HG03442 (cell line): ENCODE results near the gene RANBP17.

Experiments used
- ATAC-seq: cut with Tn5 transposase; IDR thresholded peaks from one replicate; pipeline ENCODE4 v1.9.1; 2021; ENCODE audit warnings: mild to moderate bottlenecking, moderate library complexity; ENCODE audit not compliant: unreplicated experiment

RANBP17 gene

GRCh38 chr5:171080186-171080938, 218.5 kb downstream of the RANBP17 start:
- ATAC-seq: no peak

- no peak for ATAC-seq
Measured at GRCh38 chr5:171081319-171081718, 219.5 kb downstream of the RANBP17 start.

DNA sequence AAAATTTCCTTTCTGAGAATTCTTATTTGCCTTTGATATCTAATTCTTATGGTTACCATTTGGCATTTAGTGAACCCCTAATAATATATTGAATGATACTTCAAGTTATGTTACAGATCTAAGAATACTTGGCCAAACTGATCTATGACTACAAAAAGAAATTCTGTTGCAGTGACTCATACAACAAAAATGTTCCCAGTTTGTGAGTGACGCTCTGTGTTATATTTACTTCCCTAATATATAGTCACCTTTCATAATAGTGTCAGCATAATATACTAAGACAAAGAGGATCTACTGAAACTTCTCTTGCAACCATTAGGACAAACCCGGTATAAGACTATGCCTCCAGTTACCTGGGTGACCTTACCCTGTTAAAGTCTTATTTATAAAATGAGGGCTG, 230.4 kb downstream of the RANBP17 start:
- no peak for ATAC-seq

GRCh38 chr5:171093598-171093997, 231.8 kb downstream of the RANBP17 start:
- ATAC-seq: no peak

DNA sequence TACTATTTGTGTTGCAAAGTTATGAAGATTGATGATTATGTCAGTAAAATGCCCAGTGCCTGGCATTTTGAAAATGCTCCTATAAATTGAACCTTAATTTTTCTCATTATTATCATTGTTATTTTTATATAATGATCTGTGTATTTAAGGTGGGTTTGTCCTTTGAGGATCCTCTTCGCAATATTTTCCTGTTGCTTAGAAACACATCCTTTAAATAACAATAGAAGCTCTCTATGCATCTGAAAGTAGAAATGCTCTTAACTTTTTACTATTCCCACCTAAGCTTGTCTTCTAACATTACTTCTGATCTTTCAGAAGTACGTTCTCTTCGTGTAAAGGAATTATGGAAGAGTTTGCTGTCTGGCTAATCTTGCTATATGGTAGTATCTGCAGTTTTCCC, 232.5 kb downstream of the RANBP17 start:
- ATAC-seq: no peak

- no peak for ATAC-seq
Measured at GRCh38 chr5:171102877-171103610, 241.2 kb downstream of the RANBP17 start.

DNA sequence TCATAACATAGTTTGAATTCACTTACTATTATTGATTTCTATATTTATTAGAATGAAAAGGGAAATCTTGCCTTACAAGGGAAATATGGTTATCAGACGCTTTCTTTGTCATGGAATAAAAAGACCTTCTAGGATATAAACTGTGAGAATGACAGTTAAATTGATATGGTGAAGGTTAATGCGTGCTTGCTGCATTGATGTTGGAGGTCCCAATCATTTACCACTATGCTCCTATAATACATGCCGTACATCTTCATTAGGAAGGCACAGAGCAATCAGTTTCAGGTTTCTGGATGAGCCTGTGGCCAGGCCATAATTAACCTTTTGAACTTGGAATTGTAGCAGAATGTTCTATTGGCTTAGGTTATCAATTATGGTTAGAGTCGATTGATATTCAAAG, 245.9 kb downstream of the RANBP17 start:
- ATAC-seq: no peak

DNA sequence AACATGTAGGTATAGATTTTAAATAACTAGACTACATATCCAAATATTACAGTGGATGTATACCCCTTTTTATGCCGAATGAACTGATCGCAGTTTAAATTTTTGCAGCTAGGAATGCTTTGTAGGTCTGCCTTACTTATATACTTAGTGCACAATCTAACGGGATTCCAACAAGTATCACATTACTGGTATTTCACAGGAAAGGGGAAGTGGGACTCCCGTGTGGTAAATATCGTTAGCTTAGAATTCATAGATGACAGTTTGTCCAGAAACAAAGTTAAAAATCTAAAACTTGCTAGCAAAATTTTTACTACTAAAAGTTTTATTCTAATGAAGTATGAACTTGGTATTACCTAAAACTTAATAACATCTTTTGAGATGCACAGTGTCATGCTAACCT, 253.7 kb downstream of the RANBP17 start:
- no peak for ATAC-seq

DNA sequence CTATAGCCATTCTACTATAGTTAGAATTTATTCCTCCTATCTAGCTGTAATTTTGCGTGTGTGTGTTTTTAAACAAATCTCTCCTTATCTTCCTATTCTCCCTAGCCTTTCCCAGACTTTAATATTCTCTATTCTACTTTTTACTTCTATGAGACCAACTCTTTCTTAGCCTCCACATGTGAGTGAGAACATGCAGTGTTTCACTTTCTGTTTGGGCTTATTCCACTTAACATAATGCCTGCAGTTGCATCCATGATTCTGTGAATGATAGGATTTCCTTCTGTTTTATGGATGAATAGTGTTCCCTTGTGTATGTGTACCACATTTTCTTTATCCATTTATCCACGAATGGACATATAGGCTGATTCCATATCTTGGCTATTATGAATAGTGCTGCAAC, 254.9 kb downstream of the RANBP17 start:
- no peak for ATAC-seq

DNA sequence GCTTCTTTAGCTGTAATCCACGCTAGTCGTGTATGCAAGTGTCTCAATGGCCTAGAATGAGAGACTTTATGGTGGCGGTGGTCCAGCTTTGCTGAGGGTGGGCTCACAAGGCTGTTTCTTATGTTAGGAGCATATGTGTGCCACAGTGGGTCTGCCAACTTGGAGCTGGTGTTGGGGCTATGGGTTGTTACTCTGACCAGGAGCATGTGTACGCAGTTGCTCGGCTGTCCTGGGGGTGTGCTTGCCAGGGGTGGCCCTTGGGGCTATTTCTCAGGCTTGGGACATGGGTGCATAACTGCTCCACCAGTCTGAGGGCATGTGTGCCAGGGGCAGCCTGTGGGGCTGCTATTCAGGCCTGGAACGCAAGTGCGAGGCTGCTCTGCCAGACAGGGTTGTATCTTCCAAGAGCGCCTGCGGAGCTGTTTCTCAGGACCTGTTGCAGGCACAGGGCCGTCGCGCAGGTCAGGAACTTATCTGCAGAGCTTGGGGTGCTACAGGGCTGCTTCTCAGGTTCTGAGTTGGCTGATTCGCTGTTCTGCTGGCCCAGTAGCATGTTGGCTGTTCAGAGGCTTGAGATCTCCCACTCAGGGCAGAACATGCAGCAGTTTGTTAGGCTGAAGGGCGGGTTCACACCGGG, 259.3 kb downstream of the RANBP17 start:
- ATAC-seq: no peak

DNA sequence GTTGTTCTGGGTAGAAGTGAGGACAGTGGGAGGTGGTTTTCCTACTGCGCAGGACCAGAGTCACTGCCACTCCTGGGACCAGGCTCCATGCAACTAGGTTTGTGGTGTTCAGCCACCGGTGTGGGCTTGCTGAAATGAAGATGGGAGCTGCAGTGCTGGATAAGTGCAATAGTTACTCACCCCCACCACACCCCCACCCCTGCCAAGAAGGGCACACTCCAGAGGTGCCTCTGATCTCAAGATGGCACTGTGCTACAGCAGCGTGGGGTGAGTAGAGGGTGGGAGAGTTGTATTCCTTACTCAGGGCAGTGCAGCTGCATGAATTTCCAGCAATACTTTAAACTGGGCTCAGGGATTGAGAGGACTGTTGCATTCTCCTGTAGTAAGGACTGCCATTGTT, 259.8 kb downstream of the RANBP17 start:
- no peak for ATAC-seq

DNA sequence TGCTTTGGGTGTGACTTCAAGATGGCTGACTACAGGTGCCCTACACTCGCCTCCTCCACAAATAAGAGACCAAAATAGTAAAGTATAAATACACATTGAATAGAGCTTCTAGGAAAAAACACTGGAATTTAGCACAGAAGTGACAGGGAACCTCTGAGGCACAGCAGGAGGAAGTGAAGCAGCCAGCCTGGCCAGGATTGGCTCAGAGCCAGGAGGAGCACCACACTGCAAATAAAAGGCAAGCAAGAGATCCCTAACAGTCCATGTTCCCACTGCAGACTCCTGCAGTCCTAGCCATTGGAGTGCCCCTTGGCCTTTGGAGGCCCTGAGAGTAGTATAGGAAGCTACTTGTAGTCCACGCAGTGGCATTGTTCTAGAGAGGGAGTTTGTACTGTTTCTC, 260.6 kb downstream of the RANBP17 start:
- no peak for ATAC-seq

GRCh38 chr5:171123417-171123816, 261.6 kb downstream of the RANBP17 start:
- no peak for ATAC-seq

DNA sequence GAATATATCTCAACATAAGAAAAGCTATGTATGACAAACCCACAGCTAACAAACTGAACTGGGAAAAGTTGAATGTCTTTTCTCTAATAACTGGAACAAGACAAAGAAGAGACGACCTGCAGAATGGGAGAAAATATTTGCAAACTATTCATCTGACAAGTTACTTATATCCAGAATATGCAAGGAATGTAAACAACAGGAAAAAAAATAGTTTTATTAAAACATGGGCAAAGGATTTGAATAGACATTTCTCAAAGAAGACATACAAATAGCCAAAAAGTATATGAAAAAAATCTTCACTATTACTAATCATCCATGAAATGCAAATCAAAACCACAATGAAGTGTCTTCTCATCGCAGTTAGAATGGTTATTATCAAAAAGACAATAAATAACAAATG, 265.5 kb downstream of the RANBP17 start:
- no peak for ATAC-seq

GRCh38 chr5:171128136-171128535, 266.3 kb downstream of the RANBP17 start:
- no peak for ATAC-seq

DNA sequence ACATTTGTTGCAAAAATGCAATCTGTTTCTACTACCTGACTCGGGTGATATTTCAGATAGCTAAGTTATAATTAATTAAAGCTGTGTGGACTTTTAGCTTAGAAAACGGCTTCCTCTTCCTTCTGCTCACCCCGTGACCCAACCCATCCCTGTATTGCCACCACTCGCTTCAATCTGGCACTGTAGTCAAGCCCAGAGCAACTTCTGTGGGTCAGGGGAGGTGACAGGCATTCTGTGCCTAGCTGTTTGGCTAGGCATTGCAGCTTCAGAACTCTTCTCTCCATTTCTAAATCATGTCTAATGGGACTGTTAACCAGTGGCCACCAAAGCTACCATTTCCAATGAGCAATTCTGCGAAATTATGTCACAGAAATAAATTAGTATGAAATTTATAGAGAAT, 267.5 kb downstream of the RANBP17 start:
- no peak for ATAC-seq

- no peak for ATAC-seq
Measured at GRCh38 chr5:171131497-171131896, 269.7 kb downstream of the RANBP17 start.

DNA sequence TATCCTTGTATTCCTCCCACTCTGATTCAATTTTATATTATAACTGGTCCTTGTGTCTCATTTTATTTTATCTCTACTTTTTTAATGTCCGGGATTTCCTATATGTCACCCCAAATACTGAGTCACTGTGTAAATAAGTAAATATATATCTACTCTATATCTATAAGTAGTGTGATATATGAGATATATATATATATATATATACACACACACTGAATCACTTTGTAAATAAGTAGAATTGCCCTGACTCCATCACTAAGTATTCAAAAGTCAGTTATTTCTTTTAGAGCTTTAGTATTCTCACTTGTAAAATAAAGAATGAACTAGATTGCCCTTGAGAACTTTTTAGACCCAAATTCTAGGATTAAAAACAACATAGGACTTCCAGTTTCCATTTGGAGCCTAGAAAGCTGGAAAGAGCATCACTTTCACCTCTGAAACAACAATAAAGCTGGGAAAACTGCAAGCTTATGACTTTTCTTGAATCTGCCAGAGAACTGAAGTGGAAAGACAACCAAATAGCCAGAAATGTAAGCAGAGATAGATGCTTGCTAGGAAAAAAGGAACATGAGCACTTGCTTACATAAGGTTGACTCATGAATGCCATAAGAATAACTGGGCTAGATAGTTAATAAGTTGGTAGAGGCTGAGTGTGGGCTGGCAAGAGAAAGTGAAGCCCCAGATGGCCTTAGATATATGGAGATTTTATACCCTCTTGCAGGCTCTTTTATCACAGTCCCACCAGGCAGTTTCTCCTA, 276.1 kb downstream of the RANBP17 start:
- ATAC-seq: no peak

DNA sequence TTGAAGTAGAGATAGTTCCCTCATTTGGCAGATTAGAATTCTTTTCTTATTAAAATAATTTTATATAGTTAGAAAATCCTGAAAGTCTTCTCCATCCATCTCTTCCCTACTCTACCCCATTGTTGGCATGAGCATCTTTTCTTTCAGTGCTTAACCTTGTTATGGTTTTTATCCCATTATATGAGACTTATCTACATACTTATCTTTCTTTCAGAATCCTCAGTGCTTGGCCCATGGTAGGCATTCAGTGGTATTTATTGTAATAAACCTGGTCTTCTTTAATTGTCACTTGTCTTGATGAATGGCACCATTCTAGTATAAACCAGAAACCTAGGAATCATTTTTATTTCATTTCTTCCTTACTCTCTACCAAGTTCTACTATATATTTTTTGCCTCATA, 277.4 kb downstream of the RANBP17 start:
- no peak for ATAC-seq

- ATAC-seq: no peak
Measured at GRCh38 chr5:171142617-171143016, 280.8 kb downstream of the RANBP17 start.

DNA sequence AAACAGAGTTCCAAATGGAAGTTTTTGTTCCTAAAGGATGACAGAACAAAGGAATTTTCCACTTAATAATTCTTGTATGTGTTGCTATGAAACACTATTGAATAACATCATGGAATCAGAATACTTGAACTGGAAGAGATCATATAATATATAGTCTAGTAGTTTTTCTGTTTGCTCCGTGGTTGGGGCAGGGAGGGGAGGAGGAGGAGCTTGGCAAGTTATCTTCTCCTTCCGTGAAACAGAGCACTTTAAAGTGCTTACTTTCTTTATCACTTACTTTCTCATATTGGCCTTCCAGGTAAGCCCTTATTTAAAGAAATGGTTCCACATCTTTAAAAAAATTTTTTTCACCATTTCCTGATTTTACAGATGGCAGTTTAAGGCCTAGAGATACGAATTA, 281.4 kb downstream of the RANBP17 start:
- ATAC-seq: no peak
